Muscle layer of duodenum (tissue), 2 donors: ENCODE results near the gene TMEM115.

Experiments used
- H3K27ac ChIP-seq: one replicate; pipeline ENCODE4 v1.7.0; 2013; ENCODE audit warnings: mild to moderate bottlenecking, low read length
- H3K27me3 ChIP-seq: one replicate; pipeline ENCODE4 v1.7.0; 2013; ENCODE audit warnings: low read depth, mild to moderate bottlenecking, control low read depth, low read length
- H3K36me3 ChIP-seq, 2 donors: one replicate each; pipeline ENCODE4 v1.7.0; 2013; ENCODE audit warnings: low read length in 2 of 2, control low read depth in 1 of 2, mild to moderate bottlenecking in 1 of 2; ENCODE audit not compliant: insufficient read depth in 2 of 2, control insufficient read depth in 1 of 2
- H3K4me1 ChIP-seq, 2 donors: one replicate each; pipeline ENCODE4 v1.7.0; 2013; ENCODE audit warnings: low read length in 2 of 2, mild to moderate bottlenecking in 2 of 2, control low read depth in 1 of 2, moderate library complexity in 1 of 2; ENCODE audit not compliant: insufficient read depth in 2 of 2, control insufficient read depth in 1 of 2
- H3K4me3 ChIP-seq, 2 donors: one replicate each; pipeline ENCODE4 v1.7.0; 2013; ENCODE audit warnings: low read length in 2 of 2, low read depth in 1 of 2, mild to moderate bottlenecking in 1 of 2
- H3K9me3 ChIP-seq, 2 donors: one replicate each; pipeline ENCODE4 v1.7.0; 2013; ENCODE audit warnings: low read length in 2 of 2, control low read depth in 1 of 2, mild to moderate bottlenecking in 1 of 2; ENCODE audit not compliant: control insufficient read depth in 1 of 2
- donor health status: healthy.

TMEM115 gene

GRCh38 chr3:50389414-50389767, 30.1 kb upstream of the TMEM115 start:
- H3K9me3 ChIP-seq: no peaks in the 10 kb centered on the region
- H3K4me3 ChIP-seq: no peak overlapping the region
- H3K27ac ChIP-seq: no peak overlapping the region
- no peaks in the 10 kb centered on the region for H3K36me3 ChIP-seq
- H3K4me1 ChIP-seq: peaks cover 0 to 7% of the 10 kb centered on the region in 2 donors
- H3K27me3 ChIP-seq: no peaks in the 10 kb centered on the region

GRCh38 chr3:50388720-50389413, 29.5 kb upstream of the TMEM115 start:
- peaks cover 0 to 7% of the 10 kb centered on the region in 2 donors for H3K4me1 ChIP-seq
- no peak overlapping the region for H3K27ac ChIP-seq
- no peak overlapping the region for H3K4me3 ChIP-seq
- no peaks in the 10 kb centered on the region for H3K36me3 ChIP-seq
- H3K9me3 ChIP-seq: no peaks in the 10 kb centered on the region
- H3K27me3 ChIP-seq: no peaks in the 10 kb centered on the region

- no peaks in the 10 kb centered on the region for H3K27me3 ChIP-seq
- no peak overlapping the region for H3K4me3 ChIP-seq
- H3K9me3 ChIP-seq: no peaks in the 10 kb centered on the region
- H3K27ac ChIP-seq: no peak overlapping the region
- peaks cover 0 to 7% of the 10 kb centered on the region in 2 donors for H3K4me1 ChIP-seq
- H3K36me3 ChIP-seq: no peaks in the 10 kb centered on the region
Measured at GRCh38 chr3:50388016-50388719, 28.8 kb upstream of the TMEM115 start.

GRCh38 chr3:50385754-50386153, 26.4 kb upstream of the TMEM115 start:
- no peak overlapping the region for H3K4me3 ChIP-seq
- no peaks in the 10 kb centered on the region for H3K27me3 ChIP-seq

GRCh38 chr3:50383750-50384149, 24.4 kb upstream of the TMEM115 start:
- Histone ChIP-seq H3K4me3 (no peak overlapping the region), H3K36me3 (no peaks in the 10 kb centered on the region), H3K27me3 (no peaks in the 10 kb centered on the region), H3K4me1 (no peaks in the 10 kb centered on the region), H3K27ac (no peak overlapping the region), H3K9me3 (no peaks in the 10 kb centered on the region)

More at GRCh38 chr3:50385754-50386153, 26.4 kb upstream of the TMEM115 start:
- no peaks in the 10 kb centered on the region for H3K36me3 ChIP-seq
- no peaks in the 10 kb centered on the region for H3K9me3 ChIP-seq
- H3K4me1 ChIP-seq: peaks cover 0 to 3% of the 10 kb centered on the region in 2 donors
- no peak overlapping the region for H3K27ac ChIP-seq

- H3K4me1 ChIP-seq: no peaks in the 10 kb centered on the region
- H3K9me3 ChIP-seq: no peaks in the 10 kb centered on the region
- H3K27me3 ChIP-seq: no peaks in the 10 kb centered on the region
- H3K36me3 ChIP-seq: no peaks in the 10 kb centered on the region
- H3K4me3 ChIP-seq: no peak overlapping the region
- no peak overlapping the region for H3K27ac ChIP-seq
Measured at GRCh38 chr3:50382722-50383121, 23.4 kb upstream of the TMEM115 start.

- Histone ChIP-seq H3K36me3 (no peaks in the 10 kb centered on the region), H3K4me3 (no peak overlapping the region), H3K27ac (no peak overlapping the region), H3K4me1 (no peaks in the 10 kb centered on the region), H3K9me3 (no peaks in the 10 kb centered on the region), H3K27me3 (no peaks in the 10 kb centered on the region)
Measured at GRCh38 chr3:50381383-50381782, 22.1 kb upstream of the TMEM115 start.

- no peaks in the 10 kb centered on the region for H3K9me3 ChIP-seq
- no peaks in the 10 kb centered on the region for H3K27me3 ChIP-seq
- no peak overlapping the region for H3K4me3 ChIP-seq
- H3K36me3 ChIP-seq: no peaks in the 10 kb centered on the region
- H3K27ac ChIP-seq: no peak overlapping the region
- no peaks in the 10 kb centered on the region for H3K4me1 ChIP-seq
Measured at GRCh38 chr3:50380405-50381085, 21.2 kb upstream of the TMEM115 start.

GRCh38 chr3:50378757-50379156, 19.4 kb upstream of the TMEM115 start:
- H3K27ac ChIP-seq: no peak overlapping the region

GRCh38 chr3:50378024-50378423, 18.7 kb upstream of the TMEM115 start:
- H3K4me1 ChIP-seq: no peaks in the 10 kb centered on the region
- H3K27me3 ChIP-seq: no peaks in the 10 kb centered on the region
- H3K36me3 ChIP-seq: no peaks in the 10 kb centered on the region
- H3K9me3 ChIP-seq: no peaks in the 10 kb centered on the region
- no peak overlapping the region for H3K27ac ChIP-seq
- H3K4me3 ChIP-seq: no peak overlapping the region

More at GRCh38 chr3:50378757-50379156, 19.4 kb upstream of the TMEM115 start:
- no peaks in the 10 kb centered on the region for H3K4me1 ChIP-seq
- no peaks in the 10 kb centered on the region for H3K9me3 ChIP-seq
- H3K27me3 ChIP-seq: no peaks in the 10 kb centered on the region
- H3K4me3 ChIP-seq: no peak overlapping the region
- no peaks in the 10 kb centered on the region for H3K36me3 ChIP-seq

- Histone ChIP-seq H3K27me3 (no peaks in the 10 kb centered on the region), H3K9me3 (no peaks in the 10 kb centered on the region), H3K27ac (no peak overlapping the region), H3K4me3 (no peak overlapping the region), H3K4me1 (no peaks in the 10 kb centered on the region), H3K36me3 (no peaks in the 10 kb centered on the region)
Measured at GRCh38 chr3:50375258-50375931, 16.1 kb upstream of the TMEM115 start.
